ENCODE measurements around the gene FNBP1L.

DNA sequence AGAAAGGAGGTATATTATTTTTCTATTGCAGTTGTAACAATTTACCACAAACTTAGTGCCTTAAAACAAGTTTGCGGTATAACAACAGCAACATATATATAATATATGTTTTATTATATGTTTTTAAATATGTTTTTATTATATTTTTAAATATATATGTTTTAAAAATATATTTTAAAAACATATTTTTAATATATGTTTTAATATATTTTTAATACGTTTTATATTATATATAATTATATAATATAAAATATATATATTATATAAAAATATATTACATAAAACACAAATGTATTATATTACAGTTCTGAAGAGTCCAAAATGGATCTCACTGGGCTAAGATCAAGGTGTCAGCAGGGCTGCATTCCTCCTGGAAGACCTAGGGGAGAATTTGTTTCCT, 27.5 kb upstream of the FNBP1L start:
- no peak for TF ChIP-seq RAD21 (IDR thresholded peaks at IDR 0.05; ENCODE audit: insufficient read depth, low read depth, low read length)
- no peak for TF ChIP-seq PML (IDR thresholded peaks at IDR 0.05; ENCODE audit: low read length)
- TF ChIP-seq USF1 (IDR thresholded peaks at IDR 0.05; ENCODE audit: borderline replicate concordance, extremely low read length, insufficient read depth, low read depth, low read length): no peak
- TF ChIP-seq CTCF (IDR thresholded peaks at IDR 0.05 in 2 of 3, conservative IDR thresholded peaks at IDR 0.05 in 1 of 3; ENCODE audit: control insufficient read depth in 2 of 3, extremely low read depth in 1 of 3, insufficient read depth in 1 of 3, low read depth in 3 of 3, low read length in 3 of 3): no peak
- TF ChIP-seq JUND (IDR thresholded peaks at IDR 0.05; ENCODE audit: low read depth, low read length): no peak
- TF ChIP-seq POLR2A (IDR thresholded peaks at IDR 0.05; ENCODE audit: low read depth, low read length): no peak
- TF ChIP-seq TCF3 (IDR thresholded peaks at IDR 0.05; ENCODE audit: borderline replicate concordance, insufficient read depth, low read depth, low read length): no peak

Data from GM12878 (cell line).